HepG2 (cell line): ENCODE measurements around the gene METTL23. TPM values are rescaled to one million over a fixed set of nuclear protein-coding genes. Genes with fewer than 3 reads are reported as not detected.

ENCODE experiments used
- ARID2 ChIP-seq: sonication (generic); formaldehyde crosslinking; IDR thresholded peaks from 2 replicates; pipeline ENCODE4 v1.8.1; 2022; ENCODE audit warnings: mild to moderate bottlenecking, missing genetic modification reagents, borderline replicate concordance
- FOSL1 ChIP-seq: sonication (generic); formaldehyde crosslinking; IDR thresholded peaks from 2 replicates; pipeline ENCODE4 v1.9.0; 2021; ENCODE audit warnings: missing genetic modification reagents, borderline replicate concordance
- HDAC1 ChIP-seq: sonication (generic); formaldehyde crosslinking; IDR thresholded peaks from 2 replicates; pipeline ENCODE4 v1.5.1; 2020; ENCODE audit warnings: mild to moderate bottlenecking, missing genetic modification reagents
- HMGA1 ChIP-seq: sonication (generic); formaldehyde crosslinking; conservative IDR thresholded peaks from 2 replicates; pipeline ENCODE4 v1.4.0; 2020; ENCODE audit warnings: missing genetic modification reagents
- KLF6 ChIP-seq: IDR thresholded peaks from 2 replicates; pipeline ENCODE4 v1.8.0; 2016; ENCODE audit warnings: missing biosample characterization, missing genetic modification reagents
- MAZ ChIP-seq, 2 experiments: sonication (generic) in 1 of 2; formaldehyde crosslinking in 1 of 2; IDR thresholded peaks; 2 replicates each; pipeline versions ENCODE4 v1.5.0 to v1.6.1; 2012 to 2020; ENCODE audit warnings: low read depth in 2 of 2, mild to moderate bottlenecking in 2 of 2, borderline replicate concordance in 1 of 2, improper control_type of control experiment in 1 of 2, low read length in 1 of 2, missing genetic modification reagents in 1 of 2, moderate library complexity in 1 of 2
- POGZ ChIP-seq: sonication (generic); formaldehyde crosslinking; IDR thresholded peaks from 2 replicates; pipeline ENCODE4 v1.4.0; 2020; ENCODE audit warnings: mild to moderate bottlenecking, missing genetic modification reagents
- RCOR2 ChIP-seq: IDR thresholded peaks from 2 replicates; pipeline ENCODE4 v1.6.1; 2016; ENCODE audit warnings: missing biosample characterization, missing genetic modification reagents
- SALL2 ChIP-seq: sonication (generic); formaldehyde crosslinking; IDR thresholded peaks from 2 replicates; pipeline ENCODE4 v1.8.1; 2023; ENCODE audit warnings: mild to moderate bottlenecking, missing genetic modification reagents, inconsistent platforms
- SATB2 ChIP-seq: sonication (generic); formaldehyde crosslinking; IDR thresholded peaks from 2 replicates; pipeline ENCODE4 v1.5.0; 2020; ENCODE audit warnings: missing genetic modification reagents
- STAG1 ChIP-seq: sonication (generic); formaldehyde crosslinking; IDR thresholded peaks from 2 replicates; pipeline ENCODE4 v1.4.0; 2020; ENCODE audit warnings: missing genetic modification reagents
- ZBTB7B ChIP-seq: sonication (generic); formaldehyde crosslinking; IDR thresholded peaks from 2 replicates; pipeline ENCODE4 v1.4.0; 2020; ENCODE audit warnings: missing genetic modification reagents
- ZFP82 ChIP-seq: sonication (generic); formaldehyde crosslinking; IDR thresholded peaks from 2 replicates; pipeline ENCODE4 v1.5.1; 2020; ENCODE audit warnings: mild to moderate bottlenecking, missing genetic modification reagents, borderline replicate concordance
- ZNF207 ChIP-seq: fragments of 450-650 bp; IDR thresholded peaks from 2 replicates; pipeline ENCODE4 v1.6.1; 2016; ENCODE audit warnings: antibody characterized with exemption, borderline replicate concordance
- ZNF564 ChIP-seq: sonication (generic); formaldehyde crosslinking; IDR thresholded peaks from 2 replicates; pipeline ENCODE4 v1.8.1; 2023; ENCODE audit warnings: mild to moderate bottlenecking, missing genetic modification reagents
- ZNF713 ChIP-seq: sonication (generic); formaldehyde crosslinking; IDR thresholded peaks from 2 replicates; pipeline ENCODE4 v1.4.0; 2020; ENCODE audit warnings: mild to moderate bottlenecking, missing genetic modification reagents
- ZNF792 ChIP-seq: IDR thresholded peaks from 2 replicates; pipeline ENCODE4 v1.6.1; 2016
- polyA plus RNA-seq, 8 experiments: library from polyadenylated mRNA; depleted of rRNA in 3 of 8; stranded (reverse) in 7 of 8; unstranded in 1 of 8; fragments of >200 nt; fragmentation: Illumina TruSeq in 4 of 8; extraction: Trizol in 4 of 8; gene quantifications; 2 replicates each; pipeline versions ENCODE4 v1.2.1 to v1.2.3, GENCODE V29; 2011 to 2016; ENCODE audit warnings: low read depth in 4 of 8, missing spikeins in 1 of 8, mixed read lengths in 1 of 8; ENCODE audit not compliant: insufficient read depth in 1 of 8
- total RNA-seq, 5 experiments: library from RNA; depleted of rRNA; stranded (reverse); fragments of >200 nt; fragmentation: Illumina TruSeq; extraction: Trizol; gene quantifications; 2 replicates each; pipeline ENCODE4 v1.2.3, GENCODE V29; 2016; ENCODE audit warnings: low read depth in 1 of 5
- TF ChIP-seq, protein P1 (sequence below): sonication (generic); formaldehyde crosslinking; IDR thresholded peaks from 2 replicates; pipeline ENCODE4 v1.5.0; 2020; ENCODE audit warnings: missing genetic modification reagents, mild to moderate bottlenecking, borderline replicate concordance
- TF ChIP-seq, protein P2 (sequence below): sonication (generic); formaldehyde crosslinking; IDR thresholded peaks from 2 replicates; pipeline ENCODE4; 2020; ENCODE audit warnings: missing genetic modification reagents, mild to moderate bottlenecking, borderline replicate concordance
- TF ChIP-seq, protein P3 (sequence below): sonication (generic); formaldehyde crosslinking; IDR thresholded peaks from 2 replicates; pipeline ENCODE4 v1.4.0; 2020; ENCODE audit warnings: missing genetic modification reagents
- TF ChIP-seq, protein P4 (sequence below): sonication (generic); formaldehyde crosslinking; IDR thresholded peaks from 2 replicates; pipeline ENCODE4 v1.5.1; 2020; ENCODE audit warnings: mild to moderate bottlenecking, missing genetic modification reagents, moderate library complexity

METTL23 gene
- total and polyA plus RNA-seq, 2 of the 13 experiments (the other 11 are each of a cell fraction or from before 2014, with no cell fraction given), result 39.9 to 104 TPM

DNA sequence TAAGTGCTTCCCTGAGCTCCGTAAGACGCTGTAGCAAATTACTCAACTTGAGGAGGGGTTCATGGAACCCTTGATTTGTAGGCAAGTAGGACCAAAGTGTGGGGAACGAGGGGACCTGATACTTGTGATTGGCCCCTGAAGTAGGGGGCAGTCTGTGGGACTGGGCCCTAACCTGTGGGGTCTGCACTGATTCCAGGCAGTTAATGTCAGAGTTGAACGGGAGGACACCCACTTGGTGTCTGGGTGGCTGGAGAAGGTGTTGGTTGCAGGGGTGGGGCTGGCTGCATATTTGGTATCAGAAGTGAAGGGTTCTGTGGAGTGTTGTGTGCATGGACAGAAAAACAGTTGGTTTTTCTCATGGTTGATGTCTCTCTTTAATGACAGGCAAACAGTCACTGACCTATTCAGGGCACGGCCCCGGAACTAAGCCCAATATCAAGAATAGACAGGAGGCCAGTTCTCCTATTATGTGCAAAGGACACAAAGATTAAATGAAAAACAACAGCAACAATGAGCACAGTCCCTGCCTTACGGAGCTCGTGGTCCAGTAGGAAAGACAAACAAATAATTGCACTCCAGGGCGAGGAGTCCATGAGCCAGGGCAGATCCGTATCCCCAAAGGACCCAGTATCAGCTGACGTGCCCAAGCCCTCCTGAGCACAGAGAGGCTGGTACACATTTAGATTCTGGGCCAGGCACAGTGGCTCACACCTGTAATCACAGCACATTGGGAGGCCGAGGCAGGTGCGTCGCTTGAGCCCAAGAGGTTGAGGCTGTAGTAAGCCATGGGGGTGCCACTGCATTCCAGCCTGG lies 35.1 kb upstream of the METTL23 start (continued):
- TF ChIP-seq, protein P1, sequence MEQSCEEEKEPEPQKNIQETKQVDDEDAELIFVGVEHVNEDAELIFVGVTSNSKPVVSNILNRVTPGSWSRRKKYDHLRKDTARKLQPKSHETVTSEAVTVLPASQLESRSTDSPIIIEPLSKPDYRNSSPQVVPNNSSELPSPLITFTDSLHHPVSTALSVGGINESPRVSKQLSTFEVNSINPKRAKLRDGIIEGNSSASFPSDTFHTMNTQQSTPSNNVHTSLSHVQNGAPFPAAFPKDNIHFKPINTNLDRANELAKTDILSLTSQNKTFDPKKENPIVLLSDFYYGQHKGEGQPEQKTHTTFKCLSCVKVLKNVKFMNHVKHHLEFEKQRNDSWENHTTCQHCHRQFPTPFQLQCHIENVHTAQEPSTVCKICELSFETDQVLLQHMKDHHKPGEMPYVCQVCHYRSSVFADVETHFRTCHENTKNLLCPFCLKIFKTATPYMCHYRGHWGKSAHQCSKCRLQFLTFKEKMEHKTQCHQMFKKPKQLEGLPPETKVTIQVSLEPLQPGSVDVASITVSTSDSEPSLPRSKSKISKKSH, result no peak
- TF ChIP-seq ZNF207, result no peak
- no peak for TF ChIP-seq STAG1
- TF ChIP-seq ZNF792, result peak; percentile 86; the same call in 1 of the 2 replicates
- TF ChIP-seq HDAC1 (CRISPR knock-in tag), result peak; percentile 88
- no peak; the same call in 1 of the 2 replicates for TF ChIP-seq RCOR2 (CRISPR knock-in tag)
- no peak for TF ChIP-seq ZNF564 (CRISPR knock-in tag)
- no peak for TF ChIP-seq SALL2 (CRISPR knock-in tag)
- TF ChIP-seq, protein P2, sequence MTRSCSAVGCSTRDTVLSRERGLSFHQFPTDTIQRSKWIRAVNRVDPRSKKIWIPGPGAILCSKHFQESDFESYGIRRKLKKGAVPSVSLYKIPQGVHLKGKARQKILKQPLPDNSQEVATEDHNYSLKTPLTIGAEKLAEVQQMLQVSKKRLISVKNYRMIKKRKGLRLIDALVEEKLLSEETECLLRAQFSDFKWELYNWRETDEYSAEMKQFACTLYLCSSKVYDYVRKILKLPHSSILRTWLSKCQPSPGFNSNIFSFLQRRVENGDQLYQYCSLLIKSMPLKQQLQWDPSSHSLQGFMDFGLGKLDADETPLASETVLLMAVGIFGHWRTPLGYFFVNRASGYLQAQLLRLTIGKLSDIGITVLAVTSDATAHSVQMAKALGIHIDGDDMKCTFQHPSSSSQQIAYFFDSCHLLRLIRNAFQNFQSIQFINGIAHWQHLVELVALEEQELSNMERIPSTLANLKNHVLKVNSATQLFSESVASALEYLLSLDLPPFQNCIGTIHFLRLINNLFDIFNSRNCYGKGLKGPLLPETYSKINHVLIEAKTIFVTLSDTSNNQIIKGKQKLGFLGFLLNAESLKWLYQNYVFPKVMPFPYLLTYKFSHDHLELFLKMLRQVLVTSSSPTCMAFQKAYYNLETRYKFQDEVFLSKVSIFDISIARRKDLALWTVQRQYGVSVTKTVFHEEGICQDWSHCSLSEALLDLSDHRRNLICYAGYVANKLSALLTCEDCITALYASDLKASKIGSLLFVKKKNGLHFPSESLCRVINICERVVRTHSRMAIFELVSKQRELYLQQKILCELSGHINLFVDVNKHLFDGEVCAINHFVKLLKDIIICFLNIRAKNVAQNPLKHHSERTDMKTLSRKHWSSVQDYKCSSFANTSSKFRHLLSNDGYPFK, result no peak
- no peak for TF ChIP-seq HMGA1 (CRISPR knock-in tag)
- TF ChIP-seq ZBTB7B, result peak; percentile 62; the same call in 1 of the 2 replicates
- TF ChIP-seq, protein P3, sequence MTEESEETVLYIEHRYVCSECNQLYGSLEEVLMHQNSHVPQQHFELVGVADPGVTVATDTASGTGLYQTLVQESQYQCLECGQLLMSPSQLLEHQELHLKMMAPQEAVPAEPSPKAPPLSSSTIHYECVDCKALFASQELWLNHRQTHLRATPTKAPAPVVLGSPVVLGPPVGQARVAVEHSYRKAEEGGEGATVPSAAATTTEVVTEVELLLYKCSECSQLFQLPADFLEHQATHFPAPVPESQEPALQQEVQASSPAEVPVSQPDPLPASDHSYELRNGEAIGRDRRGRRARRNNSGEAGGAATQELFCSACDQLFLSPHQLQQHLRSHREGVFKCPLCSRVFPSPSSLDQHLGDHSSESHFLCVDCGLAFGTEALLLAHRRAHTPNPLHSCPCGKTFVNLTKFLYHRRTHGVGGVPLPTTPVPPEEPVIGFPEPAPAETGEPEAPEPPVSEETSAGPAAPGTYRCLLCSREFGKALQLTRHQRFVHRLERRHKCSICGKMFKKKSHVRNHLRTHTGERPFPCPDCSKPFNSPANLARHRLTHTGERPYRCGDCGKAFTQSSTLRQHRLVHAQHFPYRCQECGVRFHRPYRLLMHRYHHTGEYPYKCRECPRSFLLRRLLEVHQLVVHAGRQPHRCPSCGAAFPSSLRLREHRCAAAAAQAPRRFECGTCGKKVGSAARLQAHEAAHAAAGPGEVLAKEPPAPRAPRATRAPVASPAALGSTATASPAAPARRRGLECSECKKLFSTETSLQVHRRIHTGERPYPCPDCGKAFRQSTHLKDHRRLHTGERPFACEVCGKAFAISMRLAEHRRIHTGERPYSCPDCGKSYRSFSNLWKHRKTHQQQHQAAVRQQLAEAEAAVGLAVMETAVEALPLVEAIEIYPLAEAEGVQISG (CRISPR knock-in tag), result no peak
- TF ChIP-seq ARID2, result no peak
- no peak for TF ChIP-seq MAZ (IDR thresholded peaks at IDR 0.05; ENCODE audit: borderline replicate concordance, low read depth, low read length)
- TF ChIP-seq MAZ (CRISPR knock-in tag; IDR thresholded peaks at IDR 0.05; ENCODE audit: low read depth), result 0 out of 2 replicates have a peak, but pooled peaks have one; percentile 37
- no peak for TF ChIP-seq FOSL1 (CRISPR knock-in tag)
- TF ChIP-seq SATB2, result 0 out of 2 replicates have a peak, but pooled peaks have one; percentile 48
- 0 out of 2 replicates have a peak, but pooled peaks have one; percentile 42 for TF ChIP-seq ZNF713 (CRISPR knock-in tag)
- TF ChIP-seq POGZ (CRISPR knock-in tag), result peak; percentile 56; the same call in 1 of the 2 replicates
- TF ChIP-seq KLF6 (CRISPR knock-in tag), result no peak
- TF ChIP-seq, protein P4, sequence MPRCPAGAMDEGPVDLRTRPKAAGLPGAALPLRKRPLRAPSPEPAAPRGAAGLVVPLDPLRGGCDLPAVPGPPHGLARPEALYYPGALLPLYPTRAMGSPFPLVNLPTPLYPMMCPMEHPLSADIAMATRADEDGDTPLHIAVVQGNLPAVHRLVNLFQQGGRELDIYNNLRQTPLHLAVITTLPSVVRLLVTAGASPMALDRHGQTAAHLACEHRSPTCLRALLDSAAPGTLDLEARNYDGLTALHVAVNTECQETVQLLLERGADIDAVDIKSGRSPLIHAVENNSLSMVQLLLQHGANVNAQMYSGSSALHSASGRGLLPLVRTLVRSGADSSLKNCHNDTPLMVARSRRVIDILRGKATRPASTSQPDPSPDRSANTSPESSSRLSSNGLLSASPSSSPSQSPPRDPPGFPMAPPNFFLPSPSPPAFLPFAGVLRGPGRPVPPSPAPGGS (CRISPR knock-in tag), result no peak; the same call in 1 of the 2 replicates
- TF ChIP-seq ZFP82, result no peak
